Measurements from ENCODE around the gene PIGL.

- TF ChIP-seq POLR2A (IDR thresholded peaks at IDR 0.05) (no peak), CTCF (IDR thresholded peaks at IDR 0.05) (no peak)
Observed at GRCh38 chr17:16352667-16353316, 135.8 kb downstream of the PIGL start.

All from transverse colon (tissue), 3 donors.